OCI-M2 (cell line): ENCODE data around the gene KCNMB4.

Experiments used
- DNase-seq: peaks from one replicate; lab custom pipeline; 2025; ENCODE audit not compliant: unreplicated experiment; lab: John Stamatoyannopoulos, UW

KCNMB4 gene

DNA sequence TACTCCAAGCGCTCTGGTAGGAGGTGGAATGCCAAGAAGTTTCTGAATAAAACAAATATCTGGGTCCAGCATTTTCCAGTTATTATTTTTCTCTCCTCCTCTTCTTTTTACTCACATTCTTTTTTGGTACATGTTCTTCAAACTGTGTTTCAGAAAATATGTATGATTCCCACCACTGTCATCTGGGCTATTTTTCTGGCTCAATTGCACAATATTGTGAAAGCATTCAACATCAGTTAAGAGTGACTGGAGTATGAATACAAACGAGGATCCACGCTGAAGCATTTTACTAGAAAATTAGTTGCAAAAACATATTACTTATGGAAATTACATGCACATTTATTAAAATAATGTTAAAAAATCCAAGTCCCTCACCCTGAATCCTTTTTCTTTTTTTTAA is 61.5 kb downstream of the KCNMB4 start:
- DNase-seq: no peak

DNA sequence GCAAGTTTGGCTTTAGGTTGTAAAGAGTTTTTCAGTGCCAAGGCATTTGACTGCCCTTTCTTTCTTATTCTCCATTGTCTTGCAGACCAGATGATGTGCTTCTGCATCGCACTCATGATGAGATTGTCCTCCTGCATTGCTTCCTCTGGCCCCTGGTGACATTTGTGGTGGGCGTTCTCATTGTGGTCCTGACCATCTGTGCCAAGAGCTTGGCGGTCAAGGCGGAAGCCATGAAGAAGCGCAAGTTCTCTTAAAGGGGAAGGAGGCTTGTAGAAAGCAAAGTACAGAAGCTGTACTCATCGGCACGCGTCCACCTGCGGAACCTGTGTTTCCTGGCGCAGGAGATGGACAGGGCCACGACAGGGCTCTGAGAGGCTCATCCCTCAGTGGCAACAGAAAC is 64.3 kb downstream of the KCNMB4 start:
- DNase-seq: no peak

DNA sequence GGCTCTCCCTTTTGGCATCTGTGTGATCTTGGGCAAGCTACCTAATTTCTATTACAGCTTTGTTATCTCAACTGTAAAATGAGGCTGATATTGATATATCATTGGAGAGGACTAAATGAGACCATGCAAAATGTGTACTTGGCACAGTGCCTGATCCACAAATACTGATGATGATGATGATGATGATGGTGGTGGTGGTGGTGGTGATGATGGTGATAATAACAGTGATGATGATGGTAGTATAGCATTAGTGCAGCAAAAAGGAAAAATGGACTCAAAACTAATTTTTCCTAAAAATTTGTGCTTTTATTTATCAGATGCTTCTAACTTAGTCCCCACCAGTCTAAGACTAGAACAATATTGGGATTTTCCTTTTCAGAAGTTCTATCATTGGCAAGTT is 70.7 kb downstream of the KCNMB4 start:
- DNase-seq: no peak

DNA sequence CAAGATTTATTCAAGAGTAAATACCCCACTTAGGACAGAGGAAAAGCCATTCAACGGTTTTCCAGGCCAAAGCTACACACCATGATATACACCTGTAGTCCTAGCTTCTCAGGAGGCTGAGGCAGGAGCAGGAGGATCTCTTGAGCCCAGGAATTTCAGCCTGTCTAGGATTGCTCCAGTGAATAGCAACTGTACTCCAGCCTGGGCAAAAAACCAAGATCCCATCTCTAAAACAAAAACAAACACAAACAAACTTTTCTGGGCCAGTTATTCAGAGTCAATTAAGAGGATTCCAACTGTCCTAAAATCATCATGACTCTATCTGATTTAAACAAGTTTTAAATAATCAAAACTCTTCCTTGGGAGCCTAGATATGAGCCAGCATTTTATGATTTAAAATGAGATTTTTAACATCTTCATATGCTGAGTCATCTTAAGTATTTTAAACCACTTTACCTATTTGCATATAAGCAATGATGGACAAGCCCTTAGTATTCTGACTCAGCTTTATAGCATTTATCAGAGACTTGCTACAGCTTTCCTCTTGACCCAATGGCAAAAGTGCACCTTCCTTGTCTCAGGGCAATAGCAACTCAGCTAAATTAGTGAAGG is 77.1 kb downstream of the KCNMB4 start:
- DNase-seq: no peak

DNA sequence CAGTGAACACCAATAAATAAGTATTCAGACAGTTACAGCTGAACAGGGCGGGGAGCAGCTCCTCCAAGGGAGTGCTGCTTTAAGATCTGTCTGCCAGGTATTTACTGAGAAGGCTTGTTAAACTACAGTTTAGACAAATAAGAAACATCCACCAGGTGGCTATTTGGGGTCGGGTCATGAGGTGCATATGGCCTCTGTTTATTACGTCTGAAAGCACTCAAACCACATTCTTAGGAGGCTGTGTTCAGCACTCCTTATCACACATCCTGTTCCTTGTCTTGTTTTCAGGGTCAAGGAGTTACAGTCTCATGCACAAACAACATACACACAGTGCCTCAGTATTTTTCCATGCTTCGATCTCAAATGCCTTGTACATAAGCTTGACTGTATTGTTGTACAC is 78.8 kb downstream of the KCNMB4 start:
- DNase-seq: no peak

DNA sequence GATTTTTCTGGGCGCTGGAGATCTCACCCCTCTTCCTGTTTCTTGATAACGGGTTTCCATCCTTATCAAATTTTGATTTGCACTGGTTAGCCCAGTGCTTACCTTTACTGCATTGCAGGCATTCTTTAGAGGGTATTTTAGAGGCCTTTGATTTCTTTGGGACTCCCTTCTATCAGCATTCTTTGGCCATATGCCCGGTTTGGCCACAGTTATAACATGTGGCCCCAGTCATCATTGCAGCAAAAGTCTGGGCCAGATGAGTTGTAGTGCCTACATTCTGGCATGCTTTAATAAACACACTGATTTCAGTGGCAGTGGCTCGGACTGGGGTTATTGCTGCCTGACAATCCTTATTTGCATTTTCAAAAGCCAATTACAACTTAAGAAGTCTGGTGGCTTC is 82.3 kb downstream of the KCNMB4 start:
- DNase-seq: no peak

DNA sequence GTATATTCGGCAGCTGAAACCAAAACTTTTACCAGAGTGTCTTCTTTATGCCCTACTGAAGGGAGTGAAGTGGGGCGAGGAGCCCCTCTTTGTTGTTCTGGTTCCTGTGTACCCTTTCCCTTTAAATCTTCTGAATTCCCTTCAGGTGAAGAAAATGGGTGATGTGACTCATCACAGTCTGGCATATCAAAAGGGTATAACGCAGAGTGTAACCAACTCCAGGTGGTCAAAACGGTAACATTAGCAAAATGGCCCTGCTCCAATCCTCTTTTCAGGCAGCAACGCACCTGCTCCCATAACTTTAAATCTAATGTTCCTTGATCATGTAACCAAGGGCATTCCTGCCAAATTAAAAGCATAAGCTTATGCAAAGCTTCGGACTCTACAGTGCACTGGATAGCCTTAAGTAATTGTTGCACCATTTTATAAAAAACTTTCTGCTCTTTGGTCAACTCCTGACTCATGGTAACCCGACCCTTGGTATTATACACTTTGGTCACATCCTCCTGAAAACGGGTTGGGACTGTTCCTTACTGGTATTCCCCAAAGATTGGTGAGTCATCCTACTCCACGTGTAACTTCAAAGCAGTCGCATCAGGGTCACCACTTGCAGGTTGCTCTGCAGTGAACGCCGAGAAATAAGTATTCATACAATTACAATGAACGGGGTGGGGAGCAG is 83.1 kb downstream of the KCNMB4 start:
- DNase-seq: no peak

DNA sequence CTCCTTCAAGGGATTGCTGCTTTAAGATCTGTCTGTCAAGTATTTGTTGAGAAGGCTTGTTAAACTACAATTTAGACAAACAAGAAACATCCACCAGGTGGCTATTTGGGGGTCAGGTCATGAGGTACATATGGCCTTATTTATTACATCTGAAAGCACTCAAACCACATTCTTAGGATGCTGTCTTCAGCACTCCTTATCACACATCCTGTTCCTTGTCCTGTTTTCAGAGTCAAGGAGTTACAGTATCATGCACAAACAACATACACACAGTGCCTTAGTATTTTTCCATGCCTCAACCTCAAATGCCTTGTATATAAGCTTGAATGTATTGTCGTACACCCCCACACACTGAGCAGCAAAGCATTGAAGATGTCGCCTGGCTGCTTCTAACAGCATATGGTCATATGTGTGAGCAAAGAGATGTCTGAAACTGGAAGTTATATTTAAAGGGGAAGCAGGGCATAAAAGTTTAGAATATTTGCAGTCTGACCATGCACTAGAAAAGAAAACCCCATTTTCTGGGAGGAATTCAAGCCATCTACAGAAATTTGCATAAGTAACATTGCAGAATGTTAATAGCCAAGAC is 83.8 kb downstream of the KCNMB4 start:
- no peak for DNase-seq

DNA sequence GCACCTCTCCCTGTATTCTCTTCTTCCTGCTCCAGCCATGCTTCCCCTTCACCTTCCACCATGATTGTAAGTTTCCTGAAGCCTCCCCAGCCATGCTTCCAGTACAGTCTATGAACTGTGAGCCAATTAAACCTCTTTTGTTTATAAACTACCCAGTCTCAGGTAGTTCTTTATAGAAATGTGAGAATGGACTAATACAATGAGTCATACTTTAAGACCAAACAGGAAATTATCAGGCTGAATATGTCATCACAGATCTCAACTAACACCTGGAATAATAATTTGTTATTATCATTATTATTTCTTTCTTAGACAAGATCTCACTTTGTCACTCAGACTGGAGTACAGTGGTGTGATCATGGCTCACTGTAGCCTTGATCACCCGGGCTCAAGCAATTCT is 85.4 kb downstream of the KCNMB4 start:
- DNase-seq: no peak

DNA sequence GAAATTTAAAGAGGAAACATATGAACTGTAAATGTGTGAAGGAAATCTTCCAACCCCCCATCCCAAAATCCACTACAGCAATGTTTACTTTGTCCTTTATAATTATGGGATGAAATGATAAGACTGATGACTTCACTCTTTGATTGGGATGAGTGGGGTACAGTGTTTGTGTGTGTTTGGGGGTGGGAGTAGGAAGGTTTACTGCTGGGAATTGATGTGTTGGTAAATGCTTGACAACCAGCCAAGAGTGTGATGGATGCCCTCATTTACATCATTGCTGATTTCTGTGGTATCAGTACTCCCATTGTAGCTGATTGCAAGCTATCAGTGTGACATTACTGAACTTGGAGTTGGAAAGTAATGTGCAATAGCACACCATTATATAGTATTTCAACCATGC is 90.9 kb downstream of the KCNMB4 start:
- DNase-seq: no peak

DNA sequence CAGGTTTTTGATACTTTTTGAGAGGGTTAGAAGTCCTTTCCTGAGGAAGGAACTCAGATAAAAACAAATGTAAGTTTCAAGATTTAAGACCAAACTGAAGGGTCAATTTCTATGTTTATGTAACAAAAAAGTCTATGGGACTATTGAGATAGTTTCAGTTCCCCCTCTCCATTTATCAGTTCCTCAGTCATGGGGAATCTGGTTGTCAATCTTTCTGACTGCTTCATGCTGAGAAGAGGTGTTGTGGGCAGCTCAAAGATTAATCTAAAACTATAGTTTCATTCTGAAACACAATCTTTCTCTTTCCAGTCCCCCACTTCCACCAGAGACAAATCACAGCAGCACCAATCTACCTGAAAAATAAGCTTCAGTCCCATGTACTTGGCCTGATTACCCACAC is 93.7 kb downstream of the KCNMB4 start:
- DNase-seq: no peak

DNA sequence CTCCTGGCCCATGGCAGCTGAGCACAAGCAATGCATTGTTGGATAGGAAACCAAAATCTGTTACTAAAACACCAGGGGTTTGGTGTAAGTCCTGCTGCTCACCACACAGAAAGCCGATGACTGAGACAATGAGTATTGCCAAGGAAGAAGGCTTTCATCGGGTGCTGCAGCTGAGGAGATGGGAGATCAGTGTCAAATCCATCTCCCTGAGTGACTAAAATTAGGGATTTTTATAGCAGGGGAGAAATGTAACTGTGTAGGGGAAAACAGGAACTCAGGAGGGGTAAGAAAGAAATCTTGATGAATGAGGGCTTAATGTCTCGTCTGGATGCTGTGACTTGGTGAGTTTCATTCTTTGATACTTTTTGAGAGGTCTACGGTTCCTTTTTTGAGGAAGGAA is 97.9 kb downstream of the KCNMB4 start:
- DNase-seq: no peak

DNA sequence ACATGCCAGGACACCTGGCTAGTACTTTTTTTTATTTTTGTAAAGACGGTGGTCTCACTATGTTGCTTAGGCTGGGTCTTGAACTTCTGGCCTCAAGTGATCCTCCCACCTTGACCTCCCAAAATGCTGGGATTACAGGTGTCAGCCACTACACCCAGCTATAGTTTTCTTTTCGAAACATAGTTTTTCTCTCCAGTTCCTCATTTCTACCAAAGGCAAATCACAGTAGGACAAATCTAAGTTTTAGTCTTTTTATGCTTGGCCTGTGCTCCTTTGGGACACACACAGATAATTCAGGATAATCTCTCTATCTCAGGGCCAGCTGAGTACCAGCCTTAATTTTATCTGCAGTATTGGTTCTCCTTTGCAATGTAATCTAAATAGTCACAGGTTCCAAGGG is 100.7 kb downstream of the KCNMB4 start:
- no peak for DNase-seq

DNA sequence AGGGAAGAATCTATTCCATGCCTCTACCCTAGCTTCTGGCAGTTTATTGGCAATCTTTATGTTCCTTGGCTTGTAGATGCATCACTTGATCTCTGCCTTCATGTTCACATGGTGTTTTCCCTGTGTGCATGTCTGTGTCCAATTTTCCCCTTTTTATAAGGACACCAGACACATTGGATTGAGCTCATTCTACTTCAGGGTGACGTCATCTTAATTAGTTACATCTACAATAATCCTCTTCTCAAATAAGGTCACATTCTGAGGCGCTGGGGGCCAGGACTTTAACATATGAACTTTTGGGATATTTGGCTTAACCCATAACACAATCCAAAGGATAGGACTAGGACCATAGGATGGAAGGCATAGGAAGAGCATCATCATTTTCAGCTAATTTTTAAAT is 101.4 kb downstream of the KCNMB4 start:
- no peak for DNase-seq

DNA sequence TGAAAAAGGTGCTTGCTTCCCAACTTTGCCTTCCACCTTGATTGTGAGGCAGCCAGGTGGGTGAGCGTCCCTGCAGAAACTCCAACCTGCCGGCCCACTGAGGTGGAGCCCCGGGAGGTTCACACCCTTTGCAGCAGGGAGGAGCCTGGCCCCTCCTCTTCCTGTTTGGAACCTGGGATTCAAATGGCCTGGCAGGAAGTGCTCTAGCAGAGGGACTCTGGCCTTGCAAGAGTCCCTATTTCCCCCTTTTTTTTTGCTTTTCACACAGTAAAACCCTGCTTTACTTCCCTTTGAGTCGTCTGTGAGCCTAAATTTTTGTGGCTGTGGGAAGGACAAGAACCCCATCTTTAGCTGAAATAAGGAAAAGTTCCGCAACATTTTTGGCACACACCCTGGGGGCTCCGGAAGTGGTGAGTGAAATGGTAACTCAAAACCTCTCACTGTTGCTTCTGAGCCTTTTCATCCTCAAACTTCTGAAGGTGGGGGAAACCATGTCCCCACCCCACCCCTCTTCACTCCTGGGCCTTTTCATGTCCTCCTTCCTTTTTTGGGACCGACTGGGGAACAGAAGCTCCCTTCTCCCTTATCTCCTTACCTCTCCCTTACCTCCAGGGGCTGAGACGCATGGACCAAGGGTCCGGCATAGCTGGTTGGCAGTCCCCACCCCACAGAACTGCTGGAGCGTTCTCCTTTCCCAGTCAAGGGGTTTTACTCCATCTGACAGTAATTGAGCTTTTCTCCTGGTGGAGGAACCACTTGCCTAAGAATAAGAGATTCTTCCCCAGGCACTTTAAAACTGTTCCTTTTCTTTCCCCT is 102.0 kb downstream of the KCNMB4 start:
- DNase-seq: no peak

DNA sequence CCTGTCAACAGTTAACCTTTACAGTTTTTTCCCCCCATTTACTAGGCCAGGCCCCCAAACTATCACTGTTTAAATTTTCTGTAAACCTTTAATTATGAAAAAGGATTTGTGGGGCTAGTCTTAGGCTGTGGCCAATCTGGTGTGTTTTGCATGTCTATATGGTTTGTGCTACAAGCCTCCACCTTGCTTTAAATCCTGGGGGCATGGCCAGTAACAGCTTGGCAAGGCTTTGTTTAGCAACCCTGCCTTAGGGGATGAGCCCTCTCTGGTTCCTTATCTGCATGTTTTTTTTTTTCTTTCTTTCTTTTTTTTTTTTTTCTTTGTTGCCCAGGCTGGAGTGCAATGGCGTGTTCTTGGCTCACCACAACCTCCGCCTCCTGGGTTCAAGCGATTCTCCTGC is 102.7 kb downstream of the KCNMB4 start:
- no peak for DNase-seq

DNA sequence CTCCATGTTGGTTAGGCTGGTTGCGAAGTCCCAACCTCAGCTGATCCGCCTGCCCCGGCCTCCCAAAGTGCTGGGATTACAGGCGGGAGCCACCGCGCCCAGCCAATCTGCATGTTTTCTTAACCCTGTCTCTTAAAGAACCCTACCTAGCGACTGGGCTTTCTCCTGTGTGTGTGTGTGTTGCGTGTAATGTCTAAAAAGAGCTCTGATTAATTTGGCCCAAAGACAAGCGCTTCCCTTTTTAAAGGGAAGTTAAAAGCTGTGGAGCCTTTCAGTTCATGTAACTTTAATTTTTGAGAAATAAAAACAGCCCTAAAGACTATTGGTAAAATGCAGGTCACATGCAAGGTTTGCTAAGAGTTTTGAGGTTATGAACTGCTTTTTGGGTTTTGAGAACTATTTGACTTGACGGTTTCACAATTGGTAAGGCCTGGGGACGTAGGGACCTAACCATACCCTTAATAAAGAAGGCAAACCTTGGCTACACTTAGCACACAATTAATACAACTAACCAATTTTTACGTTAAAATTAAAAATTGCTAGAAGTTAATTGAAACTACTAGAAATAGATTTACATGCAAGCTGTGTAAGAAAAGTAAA is 103.2 kb downstream of the KCNMB4 start:
- DNase-seq: no peak

DNA sequence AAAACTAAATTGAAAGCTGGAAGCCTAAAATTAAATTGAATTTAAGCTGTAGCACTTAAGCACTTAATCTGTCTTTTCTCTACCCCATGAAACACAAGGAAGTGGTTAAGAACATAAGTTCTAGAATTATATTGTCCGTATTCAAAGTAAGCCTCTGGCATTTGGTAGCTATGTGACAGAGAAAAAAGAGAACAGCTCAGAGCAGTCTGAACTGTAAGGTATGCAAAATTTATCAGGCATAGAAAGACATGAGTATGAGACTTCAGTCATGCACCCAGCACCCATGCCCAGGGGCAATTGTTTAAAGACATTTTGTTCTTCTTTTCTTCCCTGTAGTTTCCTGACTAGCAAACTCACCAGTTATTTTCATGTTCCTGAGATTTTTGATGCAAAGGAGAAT is 116.7 kb downstream of the KCNMB4 start:
- no peak for DNase-seq
